Activated T-helper 9 cell treated with anti-CD3 and anti-CD28 coated beads, Interleukin-2, amount 50 U/mL, for 16 hours (primary cell): Measurements from ENCODE around the gene CAPZA1.
"Not testable (repeated sequence)": the region's sequence is repeated elsewhere in the genome, so short reads cannot be mapped to it uniquely, and the experiment has no call there.

ENCODE experiments used
- DNase-seq: peaks from one replicate; pipeline ENCODE4 v3.0.0-alpha.2; 2020; ENCODE audit warnings: low read depth

The CAPZA1 gene

GRCh38 chr1:112628516-112628915, 8.9 kb downstream of the CAPZA1 start:
- DNase-seq, result no peak

GRCh38 chr1:112629256-112629655, 9.6 kb downstream of the CAPZA1 start:
- no peak for DNase-seq

- no peak for DNase-seq
These were observed 14.0 kb downstream of the CAPZA1 start for GRCh38 chr1:112633628-112634027.

- DNase-seq, result no peak
These were observed 14.7 kb downstream of the CAPZA1 start for GRCh38 chr1:112634367-112634766.

GRCh38 chr1:112636056-112636455, 16.4 kb downstream of the CAPZA1 start:
- no peak for DNase-seq

- DNase-seq, result no peak
These were observed 17.1 kb downstream of the CAPZA1 start for GRCh38 chr1:112636597-112637253.

GRCh38 chr1:112637254-112638109, 17.9 kb downstream of the CAPZA1 start:
- no peak for DNase-seq

GRCh38 chr1:112638110-112638428, 18.4 kb downstream of the CAPZA1 start:
- no peak for DNase-seq

GRCh38 chr1:112640437-112640836, 20.8 kb downstream of the CAPZA1 start:
- DNase-seq, result not testable (repeated sequence)

- DNase-seq, result no peak
These were observed 23.4 kb downstream of the CAPZA1 start for GRCh38 chr1:112643080-112643479.

- no peak for DNase-seq
These were observed 26.6 kb downstream of the CAPZA1 start for GRCh38 chr1:112646225-112646624.

- no peak for DNase-seq
These were observed 31.6 kb downstream of the CAPZA1 start for GRCh38 chr1:112651205-112651604.

GRCh38 chr1:112665857-112666256, 46.2 kb downstream of the CAPZA1 start:
- no peak for DNase-seq

- DNase-seq, result no peak
These were observed 47.3 kb downstream of the CAPZA1 start for GRCh38 chr1:112666946-112667345.

- DNase-seq, result no peak
These were observed 52.4 kb downstream of the CAPZA1 start for GRCh38 chr1:112672009-112672408.

GRCh38 chr1:112672842-112673241, 53.2 kb downstream of the CAPZA1 start:
- no peak for DNase-seq

GRCh38 chr1:112673592-112674439, 54.2 kb downstream of the CAPZA1 start:
- no peak for DNase-seq

GRCh38 chr1:112674440-112674985, 54.9 kb downstream of the CAPZA1 start, which contains the start of gene MOV10:
Gene MOV10 (plus strand): TSS chr1:112674659. CDS start chr1:112674913, 254 bp downstream.
- peak; percentile 25 for DNase-seq

GRCh38 chr1:112674986-112675727, 55.5 kb downstream of the CAPZA1 start:
- peak; percentile 37 for DNase-seq

GRCh38 chr1:112675728-112676381, 56.2 kb downstream of the CAPZA1 start:
- DNase-seq, result no peak

GRCh38 chr1:112676543-112676942, 56.9 kb downstream of the CAPZA1 start:
- DNase-seq, result no peak
